Activated CD8-positive, alpha-beta T cell treated with anti-CD3 and anti-CD28 coated beads, Interleukin-2, amount 10 ng/mL, durations not matched to agents 7 days and 5 days (primary cell): ENCODE results near the gene DNAH9. TPM values are rescaled to one million over a fixed set of nuclear protein-coding genes. Genes with fewer than 3 reads are reported as not detected.
"Not testable (repeated sequence)": the region's sequence is repeated elsewhere in the genome, so short reads cannot be mapped to it uniquely, and the experiment has no call there.

ENCODE experiments used
- ATAC-seq: fragments of 150-1000 bp; cut with Tn5 transposase; one replicate; pipeline ENCODE4 v1.10.0; 2021; ENCODE audit warnings: moderate library complexity
- CTCF ChIA-PET: fragments of 350-600 bp; sonication (Branson Sonifier 250); formaldehyde crosslinking; loops from one replicate; lab custom pipeline; 2021; ENCODE audit warnings: antibody characterized with exemption; lab: Charles Lee
- POLR2A ChIA-PET: fragments of 350-600 bp; sonication (Branson Sonifier 250); formaldehyde crosslinking; loops from one replicate; lab custom pipeline; 2021; ENCODE audit warnings: antibody characterized with exemption; lab: Charles Lee
- DNase-seq: peaks from one replicate; pipeline ENCODE4 v3.0.0-alpha.2; 2020
- H3K27ac Mint-ChIP-seq: one replicate; pipeline ENCODE4 v1.8.0; 2021; ENCODE audit warnings: mild to moderate bottlenecking, mixed read lengths
- H3K27me3 Mint-ChIP-seq: one replicate; pipeline ENCODE4 v1.8.0; 2021; ENCODE audit warnings: low read depth, mixed read lengths
- H3K36me3 Mint-ChIP-seq: one replicate; pipeline ENCODE4 v1.8.0; 2021; ENCODE audit warnings: low read depth, mixed read lengths
- H3K4me1 Mint-ChIP-seq: one replicate; pipeline ENCODE4 v1.8.0; 2021; ENCODE audit warnings: low read depth, mixed read lengths
- H3K4me3 Mint-ChIP-seq: one replicate; pipeline ENCODE4 v1.8.0; 2021; ENCODE audit warnings: mild to moderate bottlenecking, mixed read lengths
- H3K9me3 Mint-ChIP-seq: one replicate; pipeline ENCODE4 v1.8.0; 2022; ENCODE audit warnings: mixed read lengths; ENCODE audit not compliant: insufficient read depth
- total RNA-seq, 2 experiments: library from RNA; stranded (reverse); gene quantifications; one replicate each; pipeline ENCODE4 v1.2.3, GENCODE V29; 2021

DNAH9 gene
- total RNA-seq, 2 experiments from 2014 or later, result not detected

DNA sequence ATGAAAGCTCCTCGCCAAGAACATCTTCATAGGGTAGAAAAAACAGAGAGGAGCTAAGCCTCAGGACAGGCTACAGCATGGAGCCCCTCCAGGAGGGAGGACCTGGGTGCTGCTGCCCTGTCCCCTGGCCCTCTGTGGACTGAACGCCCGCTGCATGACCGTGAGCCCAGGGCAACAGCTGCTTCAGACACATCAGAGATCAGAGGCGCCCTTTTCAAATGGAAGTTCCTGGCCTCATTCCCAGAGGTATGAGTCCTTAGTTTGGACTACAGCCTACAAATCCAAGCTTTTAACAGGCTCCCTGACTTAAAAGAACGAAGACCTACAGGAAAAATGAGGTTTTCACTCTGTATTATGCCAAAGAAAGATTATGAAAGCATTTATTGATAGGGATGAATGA lies 350.5 kb downstream of the DNAH9 start:
- Mint-ChIP-seq H3K27ac (no peak overlapping the region), H3K4me1 (no peaks in the 10 kb centered on the region), H3K27me3 (no peaks in the 10 kb centered on the region), H3K4me3 (no peak overlapping the region), H3K36me3 (peaks cover 2% of the 10 kb centered on the region), H3K9me3 (no peaks in the 10 kb centered on the region)
- POLR2A ChIA-PET, result no interaction called here
- ATAC-seq, result no peak
- DNase-seq, result no peak
- CTCF ChIA-PET, result no interaction called here

DNA sequence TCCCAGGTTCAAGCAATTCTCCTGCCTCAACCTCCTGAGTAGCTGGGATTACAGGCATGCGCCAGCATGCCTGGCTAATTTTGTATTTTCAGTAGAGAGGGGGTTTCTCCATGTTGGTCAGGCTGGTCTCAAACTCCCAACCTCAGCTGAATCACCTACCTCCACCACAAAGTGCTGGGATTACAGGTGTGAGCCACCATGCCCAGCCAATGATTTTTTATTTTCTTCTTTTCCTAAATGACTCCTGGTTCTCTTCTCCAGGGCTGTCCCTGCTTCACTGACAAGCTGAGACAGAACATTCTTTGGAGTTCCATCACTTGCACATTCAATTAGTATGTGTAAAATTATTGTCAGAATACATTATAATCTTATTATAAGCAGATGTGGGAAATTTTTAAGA lies 351.3 kb downstream of the DNAH9 start:
- POLR2A ChIA-PET, ATAC-seq, H3K4me1 Mint-ChIP-seq, H3K9me3 Mint-ChIP-seq, H3K27ac Mint-ChIP-seq, H3K36me3 Mint-ChIP-seq, H3K4me3 Mint-ChIP-seq, H3K27me3 Mint-ChIP-seq, CTCF ChIA-PET, DNase-seq: not testable (repeated sequence)

DNA sequence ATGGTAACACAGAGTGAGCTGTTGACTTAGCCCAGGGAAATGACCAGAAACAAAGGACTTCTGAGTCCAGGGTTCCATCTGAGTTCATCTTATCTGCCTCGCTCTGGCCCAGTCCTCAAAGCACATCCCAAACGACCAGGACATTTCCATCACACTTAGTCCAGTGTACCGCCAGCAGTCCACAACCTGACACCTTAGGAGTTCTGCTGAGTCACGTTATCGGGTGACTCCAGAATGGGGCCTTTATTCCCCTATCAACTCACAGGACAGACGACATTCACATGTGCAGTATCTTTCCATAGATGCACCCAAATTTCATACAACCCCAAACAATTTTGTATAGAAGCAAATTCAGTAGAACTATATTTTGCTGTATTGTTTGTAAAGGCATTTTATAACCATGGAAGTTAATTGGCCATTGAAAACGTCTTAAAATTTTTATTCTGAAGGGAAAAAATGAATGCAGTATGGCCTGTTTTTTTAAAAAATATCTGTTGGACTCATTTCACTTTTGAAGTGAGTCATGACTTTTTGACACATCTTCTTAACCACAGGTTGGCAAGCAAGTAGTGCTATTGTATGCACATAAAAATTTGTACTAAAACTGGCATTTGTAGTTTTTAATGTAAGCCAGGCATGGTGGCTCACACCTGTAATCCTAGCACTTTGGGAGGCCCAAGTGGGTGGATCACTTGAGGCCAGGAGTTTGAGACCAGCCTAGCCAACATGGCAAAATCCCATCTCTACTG lies 352.7 kb downstream of the DNAH9 start:
- no peak for DNase-seq
- Mint-ChIP-seq H3K27me3 (no peaks in the 10 kb centered on the region), H3K9me3 (no peaks in the 10 kb centered on the region), H3K4me3 (no peak overlapping the region), H3K36me3 (peaks cover 5% of the 10 kb centered on the region), H3K27ac (no peak overlapping the region), H3K4me1 (no peaks in the 10 kb centered on the region)
- ChIA-PET CTCF (no interaction called here), POLR2A (no interaction called here)
- ATAC-seq, result no peak

DNA sequence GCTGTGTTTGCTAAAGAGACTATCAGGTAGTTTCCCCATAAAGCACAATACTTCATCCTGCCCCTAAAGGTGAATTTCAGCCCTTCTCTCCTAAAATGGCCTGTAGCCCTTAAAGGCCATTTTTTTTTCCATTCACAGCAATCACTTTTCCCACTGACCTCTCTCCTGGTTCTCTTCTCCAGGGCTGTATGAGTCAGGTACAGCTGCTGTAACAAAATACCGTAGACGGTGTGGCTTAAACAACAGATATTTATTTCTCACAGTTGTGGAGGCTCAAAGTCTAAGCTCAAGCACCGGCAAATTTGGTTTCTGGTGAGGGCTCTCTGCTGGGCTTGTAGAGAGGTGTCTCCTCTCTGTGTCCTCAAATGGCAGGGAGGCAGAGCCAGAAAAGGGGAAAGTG lies 354.3 kb downstream of the DNAH9 start:
- Mint-ChIP-seq H3K4me3 (no peak overlapping the region), H3K27me3 (no peaks in the 10 kb centered on the region)
- CTCF ChIA-PET, result no interaction called here

DNA sequence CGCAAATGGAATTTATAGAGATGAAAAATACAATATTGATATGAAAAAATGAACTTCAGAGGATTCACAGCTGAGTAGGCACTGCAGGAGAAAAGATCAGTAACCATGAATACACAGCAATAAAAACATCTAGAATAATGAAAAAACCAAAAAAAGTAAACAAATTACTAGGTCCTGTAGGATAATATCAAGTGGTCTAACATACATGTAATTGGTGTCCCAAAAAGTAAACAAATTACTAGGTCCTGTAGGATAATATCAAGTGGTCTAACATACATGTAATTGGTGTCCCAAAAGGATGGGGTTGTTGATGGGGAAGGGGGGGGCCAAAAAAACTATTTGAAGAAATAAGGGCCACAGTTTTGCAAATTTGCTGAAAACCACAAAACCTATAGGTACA lies 355.7 kb downstream of the DNAH9 start:
- peaks cover 4% of the 10 kb centered on the region for H3K9me3 Mint-ChIP-seq
- CTCF ChIA-PET, result no interaction called here
- POLR2A ChIA-PET, result no interaction called here

More for the DNA sequence above, 354.3 kb downstream of the DNAH9 start:
- H3K4me1 Mint-ChIP-seq, result no peaks in the 10 kb centered on the region
- DNase-seq (no peak), ATAC-seq (no peak)
- no peak overlapping the region for H3K27ac Mint-ChIP-seq
- no peaks in the 10 kb centered on the region for H3K9me3 Mint-ChIP-seq
- POLR2A ChIA-PET, result no interaction called here
- peaks cover 5% of the 10 kb centered on the region for H3K36me3 Mint-ChIP-seq

DNA sequence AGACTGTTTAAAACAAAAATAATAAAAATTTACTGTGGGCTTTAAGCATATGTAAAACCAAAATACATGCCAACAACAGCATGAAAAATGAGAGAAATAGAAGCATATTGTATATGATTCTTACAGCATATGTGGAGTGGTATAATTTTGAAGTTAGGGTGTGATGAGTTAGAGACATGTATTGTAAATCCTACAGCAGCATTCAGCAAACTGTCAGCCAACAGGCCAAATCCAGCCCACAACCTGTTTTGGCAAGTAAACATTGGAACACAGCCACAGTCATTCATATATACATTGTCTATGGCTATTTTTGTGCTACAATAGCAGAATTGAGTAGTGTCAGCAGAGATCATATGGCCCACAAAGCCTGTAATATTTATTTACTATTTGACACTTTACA lies 356.7 kb downstream of the DNAH9 start:
- ATAC-seq (no peak), DNase-seq (no peak)
- Mint-ChIP-seq H3K4me3 (no peak overlapping the region), H3K27me3 (no peaks in the 10 kb centered on the region), H3K4me1 (no peaks in the 10 kb centered on the region), H3K27ac (no peak overlapping the region), H3K9me3 (peaks cover 4% of the 10 kb centered on the region), H3K36me3 (peaks cover 5% of the 10 kb centered on the region)
- CTCF ChIA-PET, result no interaction called here
- POLR2A ChIA-PET, result no interaction called here

More for the DNA sequence above, 355.7 kb downstream of the DNAH9 start:
- ATAC-seq, result no peak
- DNase-seq, result no peak
- Mint-ChIP-seq H3K36me3 (peaks cover 5% of the 10 kb centered on the region), H3K27me3 (no peaks in the 10 kb centered on the region), H3K27ac (no peak overlapping the region), H3K4me3 (no peak overlapping the region), H3K4me1 (no peaks in the 10 kb centered on the region)

DNA sequence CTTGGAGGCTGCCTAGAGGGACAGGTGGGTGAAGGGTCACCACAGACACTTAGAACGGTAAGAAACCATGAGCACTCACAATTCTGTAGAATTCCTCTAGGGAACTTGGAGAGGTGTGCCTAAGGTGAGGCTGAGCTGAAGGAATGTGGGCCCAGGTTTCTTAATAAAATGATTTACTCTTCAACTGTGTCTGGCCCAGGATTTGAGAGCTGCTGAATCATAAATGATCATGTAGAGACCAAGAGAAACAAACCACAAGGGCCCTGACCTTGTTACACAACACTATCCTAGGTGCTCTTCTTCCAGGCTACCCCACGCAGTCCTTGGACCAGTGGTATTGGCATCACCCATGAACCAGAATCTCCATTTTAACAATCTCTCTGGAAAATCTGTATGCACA lies 371.3 kb downstream of the DNAH9 start:
- no peak for DNase-seq
- ChIA-PET CTCF (no interaction called here), POLR2A (no interaction called here)
- ATAC-seq, result no peak
- Mint-ChIP-seq H3K4me3 (no peak overlapping the region), H3K27ac (no peak overlapping the region), H3K36me3 (peaks cover 7% of the 10 kb centered on the region), H3K4me1 (no peaks in the 10 kb centered on the region), H3K9me3 (peaks cover 19% of the 10 kb centered on the region), H3K27me3 (no peaks in the 10 kb centered on the region)

DNA sequence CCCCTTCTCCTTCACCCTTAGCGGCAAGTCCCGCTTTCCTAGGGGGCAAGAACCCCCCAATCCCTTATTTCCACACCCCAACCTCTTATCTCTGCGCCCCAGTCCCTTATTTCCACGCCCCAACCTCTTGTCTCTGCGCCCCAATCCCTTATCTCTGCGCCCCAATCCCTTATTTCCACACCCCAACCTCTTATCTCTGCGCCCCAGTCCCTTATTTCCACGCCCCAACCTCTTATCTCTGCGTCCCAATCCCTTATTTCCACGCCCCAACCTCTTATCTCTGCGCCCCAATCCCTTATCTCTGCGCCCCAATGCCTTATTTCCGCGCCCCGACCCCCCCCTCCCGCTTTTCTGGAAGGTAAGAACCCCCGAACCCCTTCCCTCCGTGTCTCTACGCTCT lies 374.5 kb downstream of the DNAH9 start:
- H3K4me1 Mint-ChIP-seq, H3K9me3 Mint-ChIP-seq, H3K27me3 Mint-ChIP-seq, DNase-seq, H3K27ac Mint-ChIP-seq, POLR2A ChIA-PET, ATAC-seq, CTCF ChIA-PET, H3K4me3 Mint-ChIP-seq: not testable (repeated sequence)
- H3K36me3 Mint-ChIP-seq, result peaks cover 30% of the 10 kb centered on the region

DNA sequence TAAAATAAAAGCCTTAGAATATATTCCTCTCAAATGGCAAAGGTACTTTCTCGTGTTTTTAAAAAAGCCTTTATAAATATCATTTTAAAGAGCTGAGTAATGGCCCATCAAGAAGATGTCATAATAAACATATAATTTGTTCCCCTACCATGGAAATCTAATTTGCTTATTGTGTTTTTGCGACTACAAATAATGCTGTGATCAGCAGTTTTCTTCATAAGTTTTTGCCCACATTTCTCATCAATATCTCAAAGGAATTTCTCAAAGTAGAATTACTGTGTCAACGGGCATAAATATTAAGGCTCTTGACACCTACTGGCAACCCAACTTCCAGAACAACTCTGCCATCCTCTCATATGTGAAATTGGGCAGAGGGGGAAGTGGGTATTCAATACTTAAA lies 381.5 kb downstream of the DNAH9 start:
- Mint-ChIP-seq H3K27ac (no peak overlapping the region), H3K36me3 (peaks cover 59% of the 10 kb centered on the region), H3K4me1 (no peaks in the 10 kb centered on the region), H3K4me3 (no peak overlapping the region), H3K9me3 (no peaks in the 10 kb centered on the region), H3K27me3 (no peaks in the 10 kb centered on the region)
- ChIA-PET POLR2A (interaction anchor here (2.5 kb wide), 1 partner anchor 18 kb away, joined by 10 read pairs; the partner anchor contains the start of gene ZNF18), CTCF (interaction anchor here (1.2 kb wide), 1 partner anchor 9 kb away, joined by 5 read pairs; no protein-coding TSS in a partner anchor)
- ATAC-seq, result no peak
- DNase-seq, result no peak

DNA sequence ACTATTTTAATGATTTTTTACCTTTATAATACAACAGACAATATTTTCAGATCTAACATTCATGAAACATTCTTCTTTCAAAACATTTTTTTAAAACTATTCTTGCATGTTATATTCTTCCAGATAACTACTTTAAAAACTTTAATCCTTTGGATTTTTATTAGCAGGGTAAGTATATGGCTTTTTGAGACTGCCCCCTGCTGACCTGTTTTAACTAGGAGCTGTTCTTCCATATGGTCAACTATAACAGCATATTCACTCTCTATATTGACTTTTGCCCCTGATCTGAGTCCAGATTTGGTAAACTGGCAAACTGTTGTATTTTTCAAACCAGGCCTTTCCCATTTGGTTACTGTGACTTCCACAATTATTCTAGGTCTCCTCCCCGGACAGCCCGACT lies 382.5 kb downstream of the DNAH9 start:
- no peak for ATAC-seq
- no peak overlapping the region for H3K4me3 Mint-ChIP-seq
- no peaks in the 10 kb centered on the region for H3K27me3 Mint-ChIP-seq
- POLR2A ChIA-PET, result no interaction called here
- peaks cover 56% of the 10 kb centered on the region for H3K36me3 Mint-ChIP-seq
- H3K9me3 Mint-ChIP-seq, result no peaks in the 10 kb centered on the region
- no peak for DNase-seq
- CTCF ChIA-PET, result no interaction called here
- H3K4me1 Mint-ChIP-seq, result no peaks in the 10 kb centered on the region
- H3K27ac Mint-ChIP-seq, result no peak overlapping the region

DNA sequence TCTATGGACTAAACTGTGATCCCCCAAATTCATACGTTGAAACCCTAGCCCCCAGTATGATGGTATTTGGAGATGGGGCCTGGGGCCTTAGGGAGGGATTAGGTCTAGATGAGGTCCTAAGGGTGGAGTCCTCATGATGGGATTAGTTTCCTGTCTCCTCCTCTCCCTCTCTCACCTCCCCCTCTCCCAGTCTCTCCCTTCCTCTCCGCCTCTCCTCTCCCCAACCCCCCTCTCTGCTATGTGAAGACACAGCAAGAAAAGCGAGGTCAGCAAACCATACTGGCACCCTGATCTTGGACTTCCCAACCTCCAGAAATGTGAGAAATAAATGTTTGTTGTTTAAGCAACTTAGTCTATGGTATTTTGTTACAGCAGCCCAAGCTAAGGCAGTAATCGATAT lies 383.6 kb downstream of the DNAH9 start:
- CTCF ChIA-PET, result no interaction called here
- Mint-ChIP-seq H3K9me3 (no peaks in the 10 kb centered on the region), H3K27me3 (no peaks in the 10 kb centered on the region), H3K36me3 (peaks cover 50% of the 10 kb centered on the region), H3K4me1 (no peaks in the 10 kb centered on the region), H3K27ac (no peak overlapping the region), H3K4me3 (no peak overlapping the region)
- POLR2A ChIA-PET, result no interaction called here
- ATAC-seq (no peak), DNase-seq (no peak)

DNA sequence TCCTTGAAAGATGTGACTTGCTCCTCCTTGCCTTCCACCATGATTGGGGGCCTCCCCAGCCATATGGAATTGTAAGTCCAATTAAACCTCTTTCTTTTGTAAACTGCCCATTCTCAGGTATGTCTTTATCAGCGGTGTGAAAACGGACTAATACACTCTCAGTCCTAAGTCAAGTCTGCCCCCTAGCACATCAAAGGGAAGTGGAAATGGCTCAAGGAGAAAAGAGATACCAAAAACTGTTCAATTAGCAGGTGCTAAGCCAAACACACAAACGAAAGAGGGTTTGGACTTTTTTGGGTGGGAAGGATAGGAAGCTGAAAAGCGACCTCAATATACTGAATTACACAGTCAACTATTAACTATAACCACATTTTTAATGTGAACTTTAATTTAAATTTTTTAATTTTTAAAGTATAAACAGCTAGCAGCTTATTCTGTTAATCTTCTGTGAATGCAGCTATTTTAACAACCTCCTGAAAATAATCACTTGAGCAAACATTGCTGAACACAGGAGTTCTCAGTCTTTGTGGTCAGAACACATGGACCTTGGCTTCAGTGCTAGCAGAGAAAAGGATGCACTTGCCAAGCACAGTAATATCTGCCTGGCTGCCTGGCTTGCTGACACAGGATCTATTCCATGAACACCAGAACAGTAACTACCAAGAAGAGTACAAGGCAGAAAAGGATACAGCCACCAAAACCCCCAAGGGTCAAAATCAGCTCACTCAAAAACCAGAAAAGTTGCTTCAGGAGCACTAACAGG lies 388.1 kb downstream of the DNAH9 start:
- ATAC-seq (no peak), DNase-seq (no peak)
- H3K4me3 Mint-ChIP-seq, result no peak overlapping the region
- ChIA-PET CTCF (interaction anchor here (0.7 to 1.4 kb wide), 3 partner anchors 11 to 33 kb away, joined by 3 to 8 read pairs (median 3); partner anchors contain the start of gene ZNF18), POLR2A (interaction anchor here (4.9 kb wide), 1 partner anchor 10 kb away, joined by 25 read pairs; the partner anchor contains the start of gene ZNF18)
- no peaks in the 10 kb centered on the region for H3K9me3 Mint-ChIP-seq
- H3K27ac Mint-ChIP-seq, result no peak overlapping the region
- H3K4me1 Mint-ChIP-seq, result peaks cover 2% of the 10 kb centered on the region
- H3K36me3 Mint-ChIP-seq, result peaks cover 56% of the 10 kb centered on the region
- H3K27me3 Mint-ChIP-seq, result no peaks in the 10 kb centered on the region
